Stimulated activated CD4-positive, alpha-beta T cell treated with anti-CD3 and anti-CD28 coated beads, Interleukin-1b, Interleukin-23, amount 100 ng/mL, for 48 hours (primary cell): Measurements from ENCODE around the gene MZF1.

ENCODE experiments used
- DNase-seq: peaks from one replicate; pipeline ENCODE4 v3.0.0-alpha.2; 2020

MZF1 gene

DNA sequence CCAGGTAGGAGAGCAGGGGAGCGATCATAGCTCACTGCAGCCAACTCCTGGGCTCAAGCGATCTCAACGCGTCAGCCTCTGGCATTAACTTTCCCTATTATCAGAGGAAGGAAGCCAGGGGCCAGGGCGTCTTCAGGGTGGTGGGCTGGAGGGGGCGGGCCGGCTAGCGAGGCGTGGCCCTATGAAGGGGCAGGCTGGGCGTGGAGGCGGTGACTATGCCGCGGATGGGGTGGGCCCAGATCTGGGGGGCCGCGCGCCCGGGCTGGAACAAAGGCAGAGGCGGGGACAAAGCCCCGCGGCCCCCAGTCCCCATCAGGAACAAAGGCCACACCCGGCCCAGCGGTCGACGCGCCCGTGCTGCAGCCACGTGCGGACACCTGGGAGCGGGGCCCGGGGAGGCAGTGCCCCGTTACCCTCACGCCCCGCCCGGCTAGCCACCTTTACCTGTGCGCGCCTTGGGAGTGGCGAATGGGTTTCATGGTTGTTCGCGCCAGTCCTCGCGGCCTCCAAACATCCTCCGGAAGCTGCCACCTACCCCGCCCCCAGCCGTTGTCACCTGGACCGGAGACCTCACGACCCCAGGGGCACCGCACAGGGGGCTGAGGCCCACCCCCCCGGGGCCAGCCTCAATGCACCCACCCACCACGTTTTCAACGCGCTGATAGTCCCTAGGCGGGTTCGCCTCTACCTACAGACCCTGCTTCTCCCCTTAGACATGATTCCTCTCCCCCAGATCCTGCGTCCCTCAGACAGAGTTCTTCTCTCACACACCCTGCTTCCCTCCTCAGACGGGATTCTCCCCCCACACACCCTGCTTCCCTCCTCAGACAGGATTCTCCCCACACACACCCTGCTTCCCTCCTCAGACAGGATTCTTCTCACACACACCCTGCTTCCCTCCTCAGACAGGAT is 34.6 kb downstream of the MZF1 start:
- peak; percentile 48 for DNase-seq

DNA sequence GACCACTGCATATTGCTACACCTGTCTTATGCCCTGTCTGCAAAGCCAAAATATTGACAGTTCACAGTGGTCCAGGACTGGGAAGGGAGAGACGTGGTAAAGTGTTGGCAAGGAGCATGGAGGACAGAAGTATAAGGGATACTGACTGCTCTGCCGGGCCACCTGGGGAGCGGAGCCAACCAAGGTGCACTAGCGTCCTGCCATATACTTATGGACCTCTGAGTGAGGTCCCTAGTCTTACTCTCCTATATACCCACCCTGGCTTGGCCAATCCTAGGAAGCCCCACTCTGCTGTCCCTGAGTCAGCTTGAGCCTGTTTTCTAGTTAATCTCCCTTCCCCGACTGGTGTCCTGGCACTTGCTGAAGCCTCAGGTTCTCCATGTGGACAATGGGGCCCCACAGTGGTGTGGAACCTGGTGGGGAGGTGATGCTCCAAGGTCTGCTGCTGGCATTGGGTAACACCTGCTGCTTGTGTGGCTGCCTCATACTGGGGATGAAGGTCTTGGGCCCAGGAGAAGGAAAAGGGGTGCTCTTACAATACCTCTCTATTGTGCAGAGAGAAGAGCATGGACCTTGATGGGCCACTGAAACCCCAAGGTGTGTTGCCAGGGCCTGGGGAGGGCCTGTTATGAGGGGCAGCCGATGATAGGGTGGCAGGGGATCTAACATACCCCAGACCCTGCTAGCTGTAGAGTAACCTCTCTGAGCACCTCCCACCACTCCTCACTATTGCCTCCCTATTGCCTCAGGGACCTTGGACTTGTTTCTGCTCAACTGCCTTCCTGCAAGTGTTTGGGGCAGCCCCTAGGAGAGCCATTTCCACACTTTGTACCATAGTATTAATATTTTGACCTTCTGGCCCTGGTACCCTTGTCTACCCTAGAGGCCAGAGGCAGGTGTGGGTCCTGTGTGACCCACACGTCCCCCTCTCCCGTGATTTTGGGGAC is 36.0 kb downstream of the MZF1 start:
- DNase-seq: no peak

DNA sequence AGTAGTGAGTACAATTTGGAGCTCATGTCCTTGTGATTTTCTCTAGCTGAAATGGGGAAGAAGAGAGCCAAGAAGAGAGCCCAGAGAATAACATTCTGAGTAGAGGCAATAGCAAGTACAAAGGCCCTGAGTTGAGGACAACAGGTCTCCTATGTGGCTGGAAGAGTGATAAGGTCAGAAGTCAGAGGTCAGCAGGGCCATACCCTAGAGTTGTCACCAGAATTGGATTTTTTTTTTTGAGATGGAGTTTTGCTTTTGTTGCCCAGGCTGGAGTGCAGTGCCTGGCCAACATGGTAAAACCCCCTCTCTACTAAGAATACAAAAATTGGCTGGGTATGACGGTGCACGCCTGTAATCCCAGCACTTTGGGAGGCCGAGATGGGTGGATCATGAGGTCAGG is 37.3 kb downstream of the MZF1 start:
- DNase-seq: no peak

DNA sequence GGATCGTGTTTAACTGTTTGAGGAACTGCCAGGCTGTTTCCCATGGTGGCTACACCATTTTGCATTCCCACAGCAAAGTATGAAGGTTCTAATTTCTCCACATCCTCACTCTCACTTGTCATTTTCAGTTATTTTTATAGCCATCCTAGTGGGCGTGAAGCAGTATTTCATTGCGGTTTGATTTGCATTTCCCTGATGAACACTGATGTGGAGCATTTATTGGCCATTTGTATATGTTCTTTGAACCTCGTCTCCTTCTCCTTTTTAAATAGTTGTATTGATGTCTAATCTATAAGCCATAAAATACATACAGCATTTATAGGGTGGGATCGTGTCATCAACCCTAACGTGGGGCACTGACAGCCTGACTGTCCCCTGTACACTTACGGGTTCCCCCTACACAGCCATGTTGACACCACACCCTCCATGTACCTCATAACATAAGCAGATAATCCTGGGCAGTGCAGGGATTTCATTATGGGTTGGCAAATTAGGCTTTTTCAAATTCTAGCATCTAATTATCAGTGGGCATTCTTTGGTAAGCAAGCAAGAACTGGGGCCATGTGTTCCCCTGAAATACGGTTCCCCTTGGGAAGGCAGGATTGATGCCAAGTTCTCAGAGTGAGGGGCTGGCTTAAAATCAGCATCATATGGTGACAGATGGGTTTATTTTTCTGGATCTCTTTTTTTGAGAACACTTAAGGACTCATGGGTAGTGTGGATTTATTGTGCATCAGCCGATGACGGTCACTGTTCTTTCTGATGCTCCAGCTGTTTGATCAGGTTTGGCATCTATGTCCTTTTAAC is 41.9 kb downstream of the MZF1 start:
- no peak for DNase-seq

DNA sequence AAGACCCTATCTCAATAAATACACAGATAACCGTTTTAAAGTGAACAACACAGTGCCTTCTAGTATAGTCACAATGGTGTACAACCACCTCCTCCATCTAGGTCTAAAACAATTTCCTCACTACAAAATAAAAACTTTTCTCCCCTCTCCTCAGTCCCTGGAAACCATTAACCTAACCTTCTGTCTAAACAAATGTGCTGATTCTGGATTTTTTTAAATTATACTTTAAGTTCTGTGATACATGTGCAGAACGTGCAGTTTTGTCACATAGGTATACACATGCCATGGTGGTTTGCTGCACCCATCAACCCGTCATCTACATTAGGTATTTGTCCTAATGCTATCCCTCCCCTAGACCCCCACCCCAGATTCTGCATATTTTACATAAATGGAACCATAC is 43.7 kb downstream of the MZF1 start:
- no peak for DNase-seq

DNA sequence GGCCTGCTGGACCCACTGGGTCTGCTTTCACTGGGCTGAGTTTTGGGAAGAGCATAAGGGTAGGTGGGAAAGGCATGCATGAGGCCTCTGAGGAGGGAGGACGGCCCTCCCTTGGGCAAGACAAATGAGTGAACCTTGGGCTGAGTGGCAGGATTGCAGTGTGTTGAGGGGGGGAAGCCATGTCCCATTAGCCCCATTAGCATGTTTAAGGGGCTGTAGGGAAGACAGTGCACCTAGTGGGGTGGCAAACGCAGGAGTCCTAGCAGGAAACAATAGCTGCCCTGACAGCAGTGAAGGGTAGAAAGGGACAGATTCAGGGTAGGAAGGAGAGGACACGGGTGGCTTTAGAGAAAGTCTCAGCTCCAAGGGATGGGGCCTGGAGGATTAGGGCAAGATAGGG is 50.4 kb downstream of the MZF1 start:
- DNase-seq: no peak

DNA sequence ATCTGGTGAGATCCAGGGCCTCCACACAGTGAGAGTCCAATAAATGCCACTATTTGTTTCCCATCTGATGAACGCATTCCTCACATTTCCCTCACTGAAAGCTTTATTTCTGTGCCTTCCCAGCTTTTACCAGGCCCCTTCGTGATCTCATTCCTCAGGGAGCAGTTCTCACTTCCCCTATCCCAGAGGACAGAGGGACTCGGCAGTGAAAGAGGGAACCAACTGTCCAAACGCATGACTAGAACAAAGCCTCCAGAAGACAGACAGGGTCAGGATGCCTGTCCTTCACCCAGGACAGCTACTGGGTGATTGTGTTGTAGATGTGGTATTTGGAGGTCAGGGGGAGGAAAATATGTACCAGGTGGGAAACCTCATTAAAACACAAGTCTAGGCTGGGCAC is 51.5 kb downstream of the MZF1 start:
- DNase-seq: no peak

DNA sequence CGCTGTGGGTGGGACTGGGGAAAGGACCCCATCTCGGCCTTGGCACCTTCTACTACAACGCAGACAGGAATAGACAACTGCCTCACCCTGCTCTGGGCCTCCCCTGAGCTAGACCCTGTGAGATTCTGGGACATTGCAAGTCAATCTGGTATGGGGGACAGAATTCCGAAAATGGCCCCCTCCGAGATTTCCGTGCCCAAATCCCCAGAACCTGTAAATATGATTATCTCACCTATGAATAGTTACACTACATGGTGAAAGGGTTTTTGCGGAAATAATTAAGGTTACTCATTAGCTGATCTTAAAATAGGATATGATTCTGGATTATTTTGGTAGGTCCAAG is 52.9 kb downstream of the MZF1 start:
- no peak for DNase-seq

DNA sequence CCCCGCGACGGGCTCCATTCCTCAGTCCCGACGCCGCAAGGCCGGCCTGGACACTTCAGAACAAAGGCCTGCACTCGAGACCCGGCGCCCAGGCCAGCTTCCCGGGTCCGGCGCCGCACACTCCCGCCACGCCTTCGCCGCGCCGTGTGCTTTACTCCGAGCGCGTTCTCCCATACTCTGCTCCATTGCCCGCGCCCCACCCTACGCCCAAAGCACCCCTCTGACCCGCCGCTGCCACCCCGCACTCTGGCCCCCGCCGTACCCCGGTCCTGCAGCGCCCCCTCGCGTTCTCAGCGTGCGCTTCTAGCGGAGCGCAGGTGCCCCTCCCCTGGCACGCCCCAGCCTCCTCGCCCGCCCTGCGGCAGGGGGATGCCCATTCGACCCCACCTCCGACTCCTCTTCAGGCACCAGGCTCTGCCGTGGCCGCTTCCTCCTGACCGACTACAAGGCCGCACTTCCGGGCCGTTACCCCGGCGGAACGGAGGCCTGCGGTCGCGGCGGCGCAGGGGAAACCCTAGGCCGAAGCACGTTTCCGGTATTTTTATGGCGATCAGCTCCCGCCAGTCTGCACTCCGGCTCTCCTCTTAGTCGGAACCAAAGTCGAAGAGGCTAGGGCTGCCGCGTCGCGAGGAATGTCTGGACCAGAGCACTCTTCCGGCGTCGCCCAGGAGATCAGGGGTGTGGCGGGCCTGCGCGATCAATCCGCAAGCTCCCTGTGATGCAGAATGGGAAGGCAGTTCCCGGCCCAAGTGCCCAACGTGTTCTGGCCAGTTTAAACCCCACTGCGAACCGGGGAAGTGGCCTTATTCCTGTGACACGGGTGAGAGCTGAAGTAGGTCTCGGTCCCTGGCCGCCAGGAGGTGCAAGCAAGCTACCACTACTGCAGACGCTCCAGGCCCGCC is 53.5 kb downstream of the MZF1 start, which contains the start of gene ZBTB45:
ZBTB45 (minus strand) TSS at position 456 of the 902 bp plus-strand sequence. CDS start 2,137 bp downstream, outside the sequence.
- peak; percentile 95 for DNase-seq

DNA sequence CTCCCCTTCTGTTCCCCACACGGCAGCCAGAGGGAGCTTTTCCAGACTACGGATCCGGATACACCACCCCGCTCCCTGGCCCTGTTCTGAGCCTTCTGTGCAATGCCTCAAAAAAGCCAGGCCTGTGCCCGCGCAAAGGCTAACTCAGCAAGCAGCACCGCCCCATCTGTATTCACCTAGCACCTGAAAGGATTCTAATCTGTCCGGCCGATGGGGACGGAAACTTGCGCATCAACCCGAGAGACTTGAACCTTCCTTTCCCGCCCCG is 54.1 kb downstream of the MZF1 start:
- peak; percentile 61 for DNase-seq

DNA sequence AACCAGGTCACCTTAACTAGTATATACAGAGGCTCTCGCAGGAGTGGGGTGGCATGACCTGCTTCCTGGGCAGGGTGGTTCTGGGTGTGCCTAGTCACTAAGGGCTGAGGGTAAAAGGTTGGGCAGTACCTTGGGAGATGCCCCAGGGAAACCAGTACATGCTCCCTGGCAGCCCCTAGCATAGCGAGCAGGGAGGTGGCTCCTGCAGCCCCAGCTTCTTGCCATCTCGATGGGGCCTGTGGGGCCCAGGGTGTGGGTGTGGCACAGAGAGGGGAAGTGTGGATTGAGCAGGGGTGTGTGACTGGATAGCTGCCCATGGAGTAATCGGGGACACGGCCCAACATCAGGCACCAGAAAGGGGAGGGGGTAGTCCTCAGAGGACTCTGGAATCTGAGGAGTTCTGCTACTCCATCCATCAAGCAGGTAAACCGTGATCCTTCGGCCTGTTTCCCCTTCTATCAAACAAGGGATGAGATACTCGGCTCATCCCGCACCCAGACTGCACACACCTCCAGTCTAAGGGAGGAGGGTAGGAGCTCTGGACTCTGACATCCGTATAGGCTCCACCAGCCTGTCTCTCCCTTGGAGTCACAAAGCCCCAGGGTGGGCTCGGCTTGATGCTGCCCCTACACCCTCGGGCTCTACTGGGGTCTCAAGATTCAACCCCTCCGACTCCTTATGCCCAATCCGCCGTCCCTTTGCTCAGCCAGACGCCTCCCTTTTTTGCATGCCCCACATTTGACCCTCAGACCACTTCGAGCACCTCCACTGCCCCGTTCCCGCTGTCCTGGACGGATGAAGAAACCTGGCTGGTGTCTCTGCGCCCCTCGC is 54.7 kb downstream of the MZF1 start:
- DNase-seq: no peak

DNA sequence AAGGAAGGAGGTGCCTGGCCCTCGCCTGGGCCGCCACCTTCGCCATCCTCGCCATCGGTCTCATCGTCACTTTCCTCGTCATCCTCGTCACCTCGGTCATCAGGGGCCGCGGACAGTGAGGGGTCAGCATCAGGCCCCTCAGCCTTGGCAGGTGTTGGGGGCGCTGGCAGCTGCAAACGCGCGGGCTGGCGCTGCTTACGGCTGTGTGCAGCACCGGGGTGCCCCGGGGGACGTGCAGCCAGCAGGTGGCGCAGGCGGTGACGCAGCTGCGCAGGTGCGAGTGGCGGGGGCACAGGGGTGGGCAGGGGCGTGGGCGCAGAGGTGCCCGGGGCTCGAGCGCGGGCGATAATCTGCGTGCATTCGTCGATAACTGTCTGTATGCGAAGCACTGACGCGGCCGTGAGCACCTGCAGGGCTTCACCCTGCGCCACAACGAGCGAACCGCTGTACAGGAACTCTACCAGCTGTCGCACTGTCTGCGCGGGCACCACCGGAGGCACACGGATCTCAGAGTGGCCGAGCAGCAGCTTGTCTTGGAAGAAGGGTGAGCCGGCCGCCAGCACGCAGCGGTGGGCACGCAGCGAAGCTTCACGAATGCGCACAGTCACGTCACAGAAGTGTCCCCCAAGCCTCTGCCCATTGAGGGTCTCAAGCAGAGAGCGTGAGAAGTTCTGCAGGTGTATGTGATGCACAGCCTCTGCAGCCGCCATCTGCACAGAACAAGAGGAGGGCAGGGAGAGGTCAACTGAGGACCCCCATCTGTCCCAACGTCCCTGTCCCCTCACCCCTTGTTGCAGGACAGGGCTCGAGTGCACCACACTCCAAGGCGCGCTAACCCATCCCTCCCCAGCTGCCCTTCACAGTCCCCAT is 55.9 kb downstream of the MZF1 start:
- DNase-seq: no peak

DNA sequence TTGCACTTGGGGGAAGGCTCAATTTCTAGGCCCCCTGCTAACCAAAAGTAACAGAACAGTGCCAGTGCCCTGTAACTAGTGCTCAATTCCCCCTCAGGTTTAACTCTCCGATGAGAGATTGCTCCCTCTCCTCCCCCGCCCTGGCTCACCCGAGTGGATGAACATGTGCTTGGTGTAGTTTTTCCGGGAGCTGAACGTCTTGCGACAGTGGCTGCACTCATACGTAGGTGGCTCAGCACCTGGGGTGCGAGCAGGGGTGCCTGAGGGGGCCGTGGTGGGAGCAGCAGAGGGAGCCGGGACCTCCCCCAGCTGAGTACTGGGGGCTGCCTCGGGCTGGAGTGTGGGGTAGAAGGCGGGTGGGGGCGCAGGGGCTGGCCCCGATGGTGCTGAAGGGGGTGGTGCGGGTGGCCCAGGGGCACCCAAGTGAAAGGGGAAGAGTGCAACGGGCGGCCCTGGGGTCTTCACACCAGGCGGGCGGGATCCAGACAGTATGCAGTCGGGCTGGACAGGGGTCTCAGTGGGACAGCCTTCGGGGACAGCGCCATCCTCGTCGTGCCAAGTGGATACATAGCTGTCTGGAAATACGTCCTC is 56.8 kb downstream of the MZF1 start:
- no peak for DNase-seq

DNA sequence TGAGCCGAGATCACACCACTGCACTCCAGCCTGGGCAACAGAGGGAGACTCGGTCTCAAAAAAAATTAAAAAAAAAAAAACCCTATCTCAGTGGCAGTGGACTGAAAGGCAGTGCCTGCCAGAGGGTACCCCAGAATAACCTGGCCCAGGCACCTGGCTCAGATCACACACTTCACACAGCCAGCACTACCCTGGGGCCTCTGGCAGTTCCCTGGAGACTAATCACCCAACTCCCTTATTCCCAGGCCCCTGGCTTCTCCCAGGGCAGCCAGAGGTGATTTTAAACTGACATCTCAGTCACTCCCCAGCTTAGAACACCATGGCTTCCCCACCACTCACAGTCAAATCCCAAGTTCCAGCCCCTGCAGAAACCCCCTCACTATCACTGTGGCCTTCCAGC is 57.9 kb downstream of the MZF1 start:
- no peak for DNase-seq

DNA sequence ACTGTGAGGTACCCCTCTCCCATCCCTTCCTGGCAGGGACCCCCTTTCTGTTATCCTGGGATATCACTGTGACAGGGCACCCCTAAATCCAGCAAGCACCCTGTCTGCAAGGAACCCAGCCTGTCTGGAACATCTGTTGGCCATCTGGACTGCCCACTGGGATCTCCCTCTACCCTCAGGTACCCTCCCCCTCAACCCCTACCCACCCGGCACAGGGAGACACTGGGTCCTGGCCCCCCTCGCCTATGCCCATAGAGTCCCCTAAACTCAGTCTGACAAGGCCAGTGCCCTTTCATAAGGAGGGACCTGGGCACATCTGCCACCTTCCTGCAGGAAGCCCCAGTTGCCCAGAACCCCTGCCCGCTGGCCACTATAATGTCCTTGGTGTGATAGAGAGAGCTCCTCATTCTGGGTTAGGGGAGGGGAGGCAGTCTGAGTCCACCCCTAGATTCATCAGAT is 58.5 kb downstream of the MZF1 start:
- no peak for DNase-seq

DNA sequence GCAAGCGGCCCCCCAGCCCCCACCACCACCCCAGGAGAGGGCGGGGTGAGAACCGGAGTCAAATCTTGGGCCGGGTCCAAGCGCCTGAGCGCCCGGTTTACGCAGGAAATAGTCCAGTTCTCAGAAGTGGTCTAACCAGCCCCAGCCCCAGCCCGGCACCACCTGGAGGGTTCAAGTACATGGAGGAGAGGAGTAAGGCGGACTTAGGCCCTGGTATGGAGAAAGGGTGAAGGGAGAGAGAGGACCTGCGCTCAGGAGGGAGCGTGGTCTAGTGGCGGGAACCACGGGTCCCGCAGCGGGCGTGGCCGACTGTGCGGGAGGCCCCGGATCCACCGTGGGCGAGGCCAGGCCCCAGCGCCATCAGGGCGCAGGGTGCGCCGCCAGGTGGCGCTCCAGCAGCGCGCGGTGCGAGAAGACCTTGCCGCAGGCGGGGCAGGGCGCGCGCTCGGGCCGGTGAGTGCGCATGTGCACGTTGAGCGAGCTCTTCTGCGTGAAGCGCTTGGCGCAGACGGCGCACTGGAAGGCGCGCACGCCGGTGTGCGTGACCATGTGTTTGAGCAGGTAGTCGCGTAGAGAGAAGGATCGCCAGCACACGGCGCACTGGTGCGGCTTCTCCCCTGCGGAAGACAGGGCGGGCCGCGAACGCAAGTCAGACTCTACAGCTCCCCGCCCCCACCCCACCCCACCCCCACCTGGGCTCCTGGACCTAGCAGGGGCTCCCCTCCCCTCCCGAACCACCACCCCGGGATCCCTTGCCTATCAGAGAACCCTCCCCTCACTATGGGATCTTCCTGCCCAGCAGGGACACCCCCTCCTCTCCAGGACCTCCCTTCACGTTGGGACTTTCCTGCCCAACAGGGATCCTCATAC is 59.2 kb downstream of the MZF1 start:
- peak; percentile 96 for DNase-seq

DNA sequence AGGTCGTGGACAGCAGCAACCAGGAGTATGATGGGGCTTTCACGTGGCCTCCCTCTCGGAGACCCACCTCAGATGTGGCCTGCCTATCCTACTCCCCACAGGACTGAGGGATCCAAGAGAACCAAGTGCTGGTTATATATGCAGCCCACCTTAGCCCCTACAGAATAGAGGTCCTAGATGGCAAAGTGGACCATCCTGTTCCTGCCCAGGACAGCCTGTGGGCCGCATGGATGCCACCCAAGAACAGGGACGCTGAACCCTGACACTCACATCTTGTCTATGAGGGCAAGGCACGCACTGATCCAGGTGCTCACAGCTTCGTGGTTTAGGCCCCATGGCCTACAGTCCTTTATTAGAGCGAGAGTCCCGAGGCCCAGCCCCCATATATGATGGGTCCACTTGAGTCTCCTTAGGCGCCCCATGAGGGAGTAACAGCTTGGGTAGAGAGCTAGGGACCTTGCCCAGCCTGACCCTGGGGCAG is 59.9 kb downstream of the MZF1 start:
- DNase-seq: no peak
